OCI-LY1 (cell line): ENCODE measurements around the gene PTPRT.

Experiments used
- H2AFZ ChIP-seq: fragments of 200-600 bp; sonication (generic), shearing (Covaris generic); 2 replicates; pipeline ENCODE4 v1.6.0; 2014; ENCODE audit warnings: antibody characterized with exemption, mild to moderate bottlenecking, low read length
- H3F3A ChIP-seq: fragments of 200-600 bp; sonication (generic), shearing (Covaris generic); 2 replicates; pipeline ENCODE4 v1.6.0; 2014; ENCODE audit warnings: mild to moderate bottlenecking, antibody characterized with exemption, low read length, moderate library complexity; ENCODE audit not compliant: insufficient read depth
- H3K27ac ChIP-seq: fragments of 200-600 bp; sonication (generic); 2 replicates; pipeline ENCODE4 v1.5.1; 2014; ENCODE audit warnings: low read length, mixed run types, mild to moderate bottlenecking, low read depth; ENCODE audit not compliant: poor library complexity, severe bottlenecking
- H3K27me3 ChIP-seq: fragments of 200-600 bp; sonication (generic); 2 replicates; pipeline ENCODE4 v1.6.0; 2014; ENCODE audit warnings: antibody characterized with exemption, mild to moderate bottlenecking, low read length, moderate library complexity; ENCODE audit not compliant: insufficient read depth
- H3K36me3 ChIP-seq: fragments of 200-600 bp; sonication (generic); 2 replicates; pipeline ENCODE4 v1.6.1; 2014; ENCODE audit warnings: mild to moderate bottlenecking, antibody characterized with exemption, low read length, moderate library complexity, mixed read lengths; ENCODE audit not compliant: insufficient read depth
- H3K4me1 ChIP-seq: fragments of 200-600 bp; sonication (generic); 2 replicates; pipeline ENCODE4 v1.5.1; 2014; ENCODE audit warnings: mild to moderate bottlenecking, low read length, moderate library complexity; ENCODE audit not compliant: insufficient read depth, severe bottlenecking
- H3K4me2 ChIP-seq: fragments of 200-600 bp; sonication (generic), shearing (Covaris generic); 2 replicates; pipeline ENCODE4 v1.6.1; 2014; ENCODE audit warnings: low read length
- H3K4me3 ChIP-seq: fragments of 200-600 bp; sonication (generic); 2 replicates; pipeline ENCODE4 v1.5.1; 2014; ENCODE audit warnings: low read length, low read depth, mild to moderate bottlenecking, mixed read lengths; ENCODE audit not compliant: poor library complexity, severe bottlenecking
- H3K79me2 ChIP-seq: fragments of 200-600 bp; shearing (Covaris generic); 2 replicates; pipeline ENCODE4 v1.6.1; 2016; ENCODE audit warnings: mixed run types, low read length, mixed read lengths; ENCODE audit not compliant: insufficient read depth
- H3K9ac ChIP-seq: fragments of 200-600 bp; sonication (generic), shearing (Covaris generic); 2 replicates; pipeline ENCODE4 v1.6.1; 2014; ENCODE audit warnings: mild to moderate bottlenecking, low read length, mixed read lengths
- H3K9me2 ChIP-seq: fragments of 200-600 bp; sonication (generic), shearing (Covaris generic); 2 replicates; pipeline ENCODE4 v1.6.1; 2014; ENCODE audit warnings: low read depth, mild to moderate bottlenecking, low read length, mixed read lengths
- H3K9me3 ChIP-seq: fragments of 200-600 bp; shearing (Covaris generic); 2 replicates; pipeline ENCODE4 v1.6.1; 2014; ENCODE audit warnings: low read length, mixed read lengths
- H4K20me1 ChIP-seq: fragments of 200-600 bp; sonication (generic), shearing (Covaris generic); 2 replicates; pipeline ENCODE4 v1.6.0; 2016; ENCODE audit warnings: mild to moderate bottlenecking, low read length; ENCODE audit not compliant: insufficient read depth
- CTCF ChIP-seq: fragments of 200-600 bp; sonication (generic), shearing (Covaris generic); IDR thresholded peaks from 2 replicates; pipeline ENCODE4 v1.5.1; 2017; ENCODE audit warnings: mild to moderate bottlenecking, antibody characterized with exemption, low read length, moderate library complexity, mixed read lengths
- EZH2 ChIP-seq: fragments of 200-600 bp; sonication (generic), shearing (Covaris generic); IDR thresholded peaks from 2 replicates; pipeline ENCODE4 v1.8.0; 2017; ENCODE audit warnings: borderline replicate concordance, mixed run types, mild to moderate bottlenecking, antibody characterized with exemption, low read length, moderate library complexity, mixed read lengths

PTPRT gene

DNA sequence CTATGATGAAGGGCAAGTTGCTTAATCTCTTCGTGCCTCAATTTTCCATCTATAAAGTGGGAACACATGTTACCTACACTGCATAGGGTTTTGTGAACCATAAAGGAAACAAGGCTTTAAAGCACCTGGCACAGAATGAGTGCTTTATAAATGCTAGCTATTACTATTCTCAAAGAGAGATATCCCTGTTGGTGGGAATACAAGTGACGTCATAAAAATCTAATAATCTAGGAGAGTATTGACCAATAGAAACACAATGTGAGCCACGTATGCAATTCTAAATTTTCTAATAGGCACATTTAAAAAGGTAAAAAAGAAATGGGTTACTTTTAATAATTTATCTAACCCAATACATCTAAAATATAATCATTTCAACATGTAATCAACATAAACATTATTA is 316.4 kb downstream of the PTPRT start:
- Histone ChIP-seq H2AFZ (no peak overlapping the region), H3F3A (no peaks in the 10 kb centered on the region), H3K27ac (no peak overlapping the region), H3K36me3 (no peaks in the 10 kb centered on the region), H3K9me2 (no peaks in the 10 kb centered on the region), H4K20me1 (no peaks in the 10 kb centered on the region), H3K4me3 (no peak overlapping the region), H3K9me3 (no peaks in the 10 kb centered on the region), H3K79me2 (no peaks in the 10 kb centered on the region), H3K9ac (no peak overlapping the region), H3K4me1 (no peaks in the 10 kb centered on the region), H3K4me2 (no peak overlapping the region), H3K27me3 (no peaks in the 10 kb centered on the region)
- TF ChIP-seq EZH2 (no peak), CTCF (no peak)

DNA sequence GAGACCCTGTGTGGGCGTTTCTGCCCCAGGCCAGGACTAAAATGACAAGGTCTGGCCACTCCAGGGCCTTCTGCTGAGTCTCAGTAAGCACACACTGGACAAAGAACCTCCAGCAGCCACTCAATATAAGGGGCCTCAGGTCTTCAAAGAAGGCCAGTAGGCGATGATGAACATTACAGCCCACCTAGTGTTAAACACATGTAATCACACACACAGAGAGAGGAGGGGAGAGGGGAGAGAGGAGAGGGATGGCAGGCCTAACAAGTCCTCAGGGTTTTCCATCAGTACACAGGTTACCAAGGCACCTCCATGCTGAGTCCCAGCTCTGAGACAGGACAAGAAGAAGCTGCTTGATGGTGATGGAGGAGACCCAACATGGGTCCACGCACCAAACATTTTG is 325.6 kb downstream of the PTPRT start:
- TF ChIP-seq EZH2 (no peak), CTCF (no peak)
- Histone ChIP-seq H3K27me3 (no peaks in the 10 kb centered on the region), H2AFZ (no peak overlapping the region), H3K27ac (no peak overlapping the region), H3K9ac (no peak overlapping the region), H3K79me2 (no peaks in the 10 kb centered on the region), H3K9me2 (no peaks in the 10 kb centered on the region), H3K4me3 (no peak overlapping the region), H3K9me3 (no peaks in the 10 kb centered on the region), H4K20me1 (no peaks in the 10 kb centered on the region), H3K4me2 (no peak overlapping the region), H3K36me3 (no peaks in the 10 kb centered on the region), H3K4me1 (no peaks in the 10 kb centered on the region), H3F3A (no peaks in the 10 kb centered on the region)

GRCh38 chr20:42862446-42862845 is 327.3 kb downstream of the PTPRT start:
- no peaks in the 10 kb centered on the region for H3K9me3 ChIP-seq
- H3K9ac ChIP-seq: no peak overlapping the region
- H3K27me3 ChIP-seq: peaks cover 4% of the 10 kb centered on the region; the same call in 1 of the 2 replicates
- H3K79me2 ChIP-seq: no peaks in the 10 kb centered on the region
- no peaks in the 10 kb centered on the region for H3K9me2 ChIP-seq
- H2AFZ ChIP-seq: no peak overlapping the region
- H3K27ac ChIP-seq: no peak overlapping the region
- no peaks in the 10 kb centered on the region for H4K20me1 ChIP-seq
- H3F3A ChIP-seq: no peaks in the 10 kb centered on the region
- H3K4me3 ChIP-seq: no peak overlapping the region
- no peak for TF ChIP-seq EZH2
- no peak for TF ChIP-seq CTCF
- H3K4me2 ChIP-seq: no peak overlapping the region
- H3K4me1 ChIP-seq: no peaks in the 10 kb centered on the region
- no peaks in the 10 kb centered on the region for H3K36me3 ChIP-seq
